ENCODE results near the gene KDM6B.

GRCh38 chr17:7850701-7851437, 16.9 kb downstream of the KDM6B start:
- TF ChIP-seq SUZ12 (IDR thresholded peaks at IDR 0.05), result no peak
- TF ChIP-seq ZNF384 (IDR thresholded peaks at IDR 0.05), result no peak
- no peak for TF ChIP-seq SP1 (IDR thresholded peaks at IDR 0.05)
- no peak for TF ChIP-seq L3MBTL2 (conservative IDR thresholded peaks at IDR 0.05)
- TF ChIP-seq FOXM1 (IDR thresholded peaks at IDR 0.05; ENCODE audit: borderline replicate concordance), result no peak
- TF ChIP-seq FOXK2 (IDR thresholded peaks at IDR 0.05), result no peak
- TF ChIP-seq NFRKB (IDR thresholded peaks at IDR 0.05), result no peak
- no peak for TF ChIP-seq ELF4 (IDR thresholded peaks at IDR 0.05)
- no peak for TF ChIP-seq PKNOX1 (IDR thresholded peaks at IDR 0.05)

Data from HEK293T (cell line).